CD8-positive, alpha-beta memory T cell (primary cell): ENCODE data around the gene DUS1L. TPM values are rescaled to one million over a fixed set of nuclear protein-coding genes. Genes with fewer than 3 reads are reported as not detected.

Experiments used
- CTCF ChIA-PET: fragments of 350-600 bp; sonication (Branson Sonifier 250); formaldehyde crosslinking; loops from one replicate; lab custom pipeline; 2021; ENCODE audit warnings: antibody characterized with exemption; lab: Charles Lee
- POLR2A ChIA-PET: fragments of 350-600 bp; sonication (Branson Sonifier 250); formaldehyde crosslinking; loops from one replicate; lab custom pipeline; 2021; ENCODE audit warnings: antibody characterized with exemption; lab: Charles Lee
- DNase-seq, 5 donors: peaks; one replicate each; pipeline versions ENCODE4 v3.0.0 to v3.0.0-alpha.2; 2020 to 2022; ENCODE audit warnings: mixed read lengths in 1 of 5
- H3K27ac ChIP-seq: one replicate; pipeline ENCODE4 v1.7.0; 2013; ENCODE audit warnings: low read depth, mild to moderate bottlenecking, low read length, moderate library complexity
- H3K27me3 ChIP-seq: 2 replicates; pipeline ENCODE4 v1.7.0; 2013; ENCODE audit warnings: low read length, mild to moderate bottlenecking; ENCODE audit not compliant: insufficient read depth, poor library complexity, severe bottlenecking
- H3K36me3 ChIP-seq: 2 replicates; pipeline ENCODE4 v1.7.0; 2013; ENCODE audit warnings: mild to moderate bottlenecking, low read length, moderate library complexity; ENCODE audit not compliant: insufficient read depth
- H3K4me1 ChIP-seq: 2 replicates; pipeline ENCODE4 v1.7.0; 2013; ENCODE audit warnings: mild to moderate bottlenecking, low read length, moderate library complexity; ENCODE audit not compliant: insufficient read depth
- H3K4me3 ChIP-seq: 2 replicates; pipeline ENCODE4 v1.7.0; 2013; ENCODE audit warnings: mild to moderate bottlenecking, low read length
- H3K9me3 ChIP-seq: 2 replicates; pipeline ENCODE4 v1.7.0; 2013; ENCODE audit warnings: mild to moderate bottlenecking, low read length
- H3K27ac Mint-ChIP-seq, 8 donors: one replicate each; pipeline ENCODE4 v1.8.0; 2020 to 2021; ENCODE audit warnings: mixed read lengths in 8 of 8, mild to moderate bottlenecking in 6 of 8, inconsistent platforms in 3 of 8, moderate library complexity in 3 of 8
- H3K27me3 Mint-ChIP-seq, 2 donors: one replicate each; pipeline ENCODE4 v1.8.0; 2020 to 2021; ENCODE audit warnings: mixed read lengths in 2 of 2, mild to moderate bottlenecking in 1 of 2, moderate library complexity in 1 of 2
- H3K36me3 Mint-ChIP-seq, 3 donors: one replicate each; pipeline ENCODE4 v1.8.0; 2020 to 2021; ENCODE audit warnings: mixed read lengths in 3 of 3, inconsistent platforms in 1 of 3, mild to moderate bottlenecking in 1 of 3
- H3K4me1 Mint-ChIP-seq, 3 donors: one replicate each; pipeline ENCODE4 v1.8.0; 2020 to 2021; ENCODE audit warnings: mixed read lengths in 3 of 3, inconsistent platforms in 1 of 3, mild to moderate bottlenecking in 1 of 3
- H3K4me3 Mint-ChIP-seq, 7 donors: one replicate each; pipeline ENCODE4 v1.8.0; 2020 to 2021; ENCODE audit warnings: mixed read lengths in 7 of 7, mild to moderate bottlenecking in 6 of 7, moderate library complexity in 4 of 7, inconsistent platforms in 2 of 7
- H3K9me3 Mint-ChIP-seq, 5 donors: one replicate each; pipeline ENCODE4 v1.8.0; 2020 to 2022; ENCODE audit warnings: mixed read lengths in 5 of 5, mild to moderate bottlenecking in 3 of 5, moderate library complexity in 2 of 5, inconsistent platforms in 1 of 5
- polyA plus RNA-seq: library from polyadenylated mRNA; unstranded; fragments of 300-500 nt; fragmentation: Illumina TruSeq; gene quantifications from one replicate; pipeline ENCODE4 v1.2.3, GENCODE V29; 2021
- total RNA-seq, 2 experiments: library from RNA; stranded (reverse); gene quantifications; one replicate each; pipeline ENCODE4 v1.2.3, GENCODE V29; 2021

The DUS1L gene
- total and polyA plus RNA-seq, 3 experiments from 2014 or later, result 142 to 210 (median 206) TPM

DNA sequence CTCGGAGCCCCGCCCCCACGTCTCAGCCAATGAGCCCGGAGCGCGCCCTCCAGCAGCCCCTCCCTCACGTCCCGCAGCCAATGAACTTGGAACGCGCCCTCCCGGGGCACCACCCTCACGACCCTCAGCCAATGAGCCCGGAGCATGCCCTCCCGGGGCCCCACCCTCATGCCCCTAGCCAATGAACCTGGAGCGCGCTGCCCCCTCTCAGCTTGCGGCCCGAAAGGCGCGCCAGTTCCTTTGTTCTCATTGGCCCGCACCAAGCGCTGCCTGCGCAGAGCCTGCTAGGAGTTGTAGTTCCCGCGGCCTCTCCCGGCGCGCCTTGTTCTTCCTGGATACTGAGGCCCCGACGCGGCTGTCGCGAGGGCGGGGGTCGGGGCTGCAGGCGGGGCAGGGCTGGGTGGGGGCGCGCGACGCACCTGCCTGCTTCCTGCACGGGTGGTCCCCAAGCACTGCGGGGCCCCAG lies 42.6 kb downstream of the DUS1L start, which contains the start of gene LRRC45:
LRRC45 (plus strand) TSS at position 325 of the 466 bp plus-strand sequence. CDS start 339 bp downstream, outside the sequence.
- H3K4me1 Mint-ChIP-seq, result peaks cover 17 to 34% (median 21%) of the 10 kb centered on the region in 3 donors
- H3K4me3 Mint-ChIP-seq, result peak within 1 kb of the TSS; percentile 83 to 93 (median 85)
- Histone ChIP-seq H3K27me3 (no peaks in the 10 kb centered on the region), H3K36me3 (peaks cover 6% of the 10 kb centered on the region), H3K4me1 (peaks cover 26% of the 10 kb centered on the region), H3K27ac (peak within 1 kb of the TSS; percentile 61), H3K9me3 (no peaks in the 10 kb centered on the region), H3K4me3 (peak within 1 kb of the TSS; percentile 70)
- H3K27ac Mint-ChIP-seq, result peak within 1 kb of the TSS in 6 of 8 donors; percentile 56 to 85 (median 70)
- ChIA-PET POLR2A (interaction anchor here (0.8 to 2.3 kb wide), 9 partner anchors 15 to 496 kb away, joined by 3 to 10 read pairs (median 5); partner anchors contain the start of genes CSNK1D, DCXR, FASN and FOXK2), CTCF (interaction anchor here (0.7 to 6.0 kb wide), 4 partner anchors 8 to 132 kb away, joined by 3 to 83 read pairs (median 20); partner anchors contain the start of genes DCXR, NOTUM and RAC3)
- H3K27me3 Mint-ChIP-seq, result peaks cover 0 to 2% of the 10 kb centered on the region in 2 donors
- H3K36me3 Mint-ChIP-seq, result peaks cover 0 to 8% (median 0%) of the 10 kb centered on the region in 3 donors
- DNase-seq, result peak; percentile 99 to 100 (median 100)
- no peaks in the 10 kb centered on the region for H3K9me3 Mint-ChIP-seq

DNA sequence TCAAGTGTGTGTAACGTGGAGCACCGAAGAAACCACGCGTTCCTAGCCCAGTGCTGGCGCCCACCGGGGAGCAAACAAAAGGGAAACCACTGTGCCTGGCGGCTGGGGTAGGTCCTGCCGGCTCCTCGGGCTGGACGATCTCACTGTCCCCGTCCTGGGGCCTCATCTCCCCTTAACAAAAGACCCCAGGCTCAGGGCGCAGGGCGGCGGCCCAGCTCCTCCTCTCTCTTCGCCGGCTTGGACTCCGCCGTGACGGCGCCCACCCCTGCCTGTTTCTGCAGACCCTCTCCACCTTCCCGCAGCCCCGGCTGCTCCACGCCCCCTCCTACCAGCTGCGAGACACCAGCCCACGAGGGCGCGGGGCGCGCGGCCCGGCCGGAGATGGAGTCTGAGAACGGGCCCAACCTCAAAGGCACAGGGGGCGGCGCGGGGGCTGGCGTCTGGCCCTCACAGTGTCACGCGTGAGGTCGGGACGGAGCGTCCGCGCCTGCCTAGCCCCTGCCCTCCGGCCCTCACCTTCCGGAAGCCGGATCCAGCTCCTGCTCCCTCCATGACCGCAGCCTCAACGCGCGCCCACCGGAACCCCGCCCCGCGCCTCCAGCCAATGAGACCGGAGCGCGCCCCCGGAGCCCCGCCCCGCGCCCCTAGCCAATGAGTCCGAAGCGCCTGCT lies 43.2 kb downstream of the DUS1L start, which contains the start of gene CENPX:
CENPX (minus strand) TSS at position 569 of the 671 bp plus-strand sequence; CDS start at position 552, 17 bp downstream.
- Mint-ChIP-seq H3K9me3 (no peaks in the 10 kb centered on the region), H3K27ac (peak within 1 kb of the TSS in 7 of 8 donors; percentile 56 to 85 (median 71)), H3K36me3 (peaks cover 0 to 8% (median 0%) of the 10 kb centered on the region in 3 donors), H3K4me3 (peak within 1 kb of the TSS; percentile 83 to 93 (median 85)), H3K4me1 (peaks cover 17 to 34% (median 21%) of the 10 kb centered on the region in 3 donors), H3K27me3 (peaks cover 0 to 2% of the 10 kb centered on the region in 2 donors)
- POLR2A ChIA-PET, result interaction anchor here (0.8 to 2.3 kb wide), 9 partner anchors 15 to 497 kb away, joined by 3 to 10 read pairs (median 5); partner anchors contain the start of genes CSNK1D, DCXR, FASN and FOXK2
- Histone ChIP-seq H3K27ac (peak within 1 kb of the TSS; percentile 61), H3K4me3 (peak within 1 kb of the TSS; percentile 70), H3K36me3 (peaks cover 6% of the 10 kb centered on the region), H3K4me1 (peaks cover 26% of the 10 kb centered on the region), H3K27me3 (no peaks in the 10 kb centered on the region), H3K9me3 (no peaks in the 10 kb centered on the region)
- peak in 1 of 5 donors; percentile 57 for DNase-seq
- CTCF ChIA-PET, result interaction anchor here (0.7 to 6.0 kb wide), 5 partner anchors 9 to 133 kb away, joined by 3 to 83 read pairs (median 16); partner anchors contain the start of genes DCXR, NOTUM and RAC3

DNA sequence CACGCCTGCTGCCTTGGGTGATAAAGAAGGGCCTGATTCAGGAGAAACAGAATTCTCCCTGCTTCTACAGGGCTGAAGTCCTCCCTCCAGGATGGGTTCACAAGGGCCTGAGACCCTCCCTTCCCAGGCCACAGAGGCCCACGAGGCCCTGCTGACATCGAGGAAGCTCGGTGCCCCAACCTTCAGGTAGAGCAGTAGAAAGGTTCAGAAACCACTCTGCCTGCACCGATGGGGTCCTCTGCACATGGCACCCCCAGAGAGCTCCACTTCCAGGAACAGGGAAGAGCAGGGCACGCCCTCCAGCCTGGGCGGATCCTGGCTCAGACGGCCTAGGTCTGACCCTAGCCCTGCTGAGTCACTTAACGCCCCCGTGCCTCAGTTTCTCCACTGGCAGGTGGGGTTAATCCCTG lies 43.7 kb downstream of the DUS1L start:
- Histone ChIP-seq H3K36me3 (peaks cover 6% of the 10 kb centered on the region), H3K27ac (peak overlapping the region; percentile 61), H3K4me3 (peak overlapping the region; percentile 70), H3K9me3 (no peaks in the 10 kb centered on the region), H3K4me1 (peaks cover 26% of the 10 kb centered on the region), H3K27me3 (no peaks in the 10 kb centered on the region)
- ChIA-PET POLR2A (interaction anchor here (0.9 to 2.3 kb wide), 5 partner anchors 16 to 251 kb away, joined by 3 to 10 read pairs (median 5); partner anchors contain the start of genes CSNK1D and DCXR), CTCF (interaction anchor here (0.8 to 6.0 kb wide), 7 partner anchors 9 to 133 kb away, joined by 3 to 83 read pairs (median 5); partner anchors contain the start of genes DCXR, NOTUM and RAC3)
- Mint-ChIP-seq H3K9me3 (no peaks in the 10 kb centered on the region), H3K4me1 (peaks cover 17 to 34% (median 21%) of the 10 kb centered on the region in 3 donors), H3K27me3 (peaks cover 0 to 2% of the 10 kb centered on the region in 2 donors), H3K36me3 (peaks cover 0 to 8% (median 0%) of the 10 kb centered on the region in 3 donors), H3K27ac (peak overlapping the region in 5 of 8 donors; percentile 62 to 85 (median 71)), H3K4me3 (peak overlapping the region; percentile 83 to 93 (median 85))
- DNase-seq, result no peak

DNA sequence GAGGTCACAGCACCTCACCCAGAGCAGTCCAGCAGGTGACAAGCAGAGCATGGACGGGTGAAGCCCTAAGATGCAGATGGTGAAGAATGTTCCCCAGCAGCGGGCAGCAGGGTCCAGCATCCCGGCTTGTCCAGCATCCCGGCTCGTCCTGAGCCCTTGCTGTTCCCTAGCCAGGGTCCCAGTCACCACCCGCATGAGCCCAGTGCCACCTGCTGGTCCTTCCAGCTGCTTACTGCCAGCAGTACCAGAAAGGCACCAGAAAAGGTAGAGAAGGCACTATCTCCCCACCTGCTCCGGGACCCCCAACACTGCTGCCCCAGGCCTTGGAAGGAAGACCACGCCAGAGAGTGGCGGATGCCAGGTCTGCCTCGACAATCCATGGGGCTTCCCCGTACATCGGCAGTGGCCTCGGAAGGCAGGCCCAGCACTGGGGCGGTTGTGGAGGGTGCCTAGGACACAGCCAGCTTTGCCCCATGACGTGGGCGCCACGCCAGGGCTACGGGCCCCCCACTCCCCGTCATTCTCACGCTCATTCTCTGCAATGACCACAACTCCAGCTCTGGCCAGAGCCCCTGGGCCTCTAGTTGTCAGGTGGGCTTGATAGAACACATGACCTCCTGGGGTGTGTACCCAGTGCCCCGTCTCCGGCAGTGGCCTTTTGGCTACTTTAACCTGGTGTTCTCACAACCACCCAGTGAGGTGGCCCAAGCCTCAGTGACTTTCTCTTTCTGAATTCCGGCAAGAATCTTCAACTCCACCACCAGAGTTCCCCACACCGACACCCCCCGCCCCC lies 44.3 kb downstream of the DUS1L start:
- H3K27ac ChIP-seq, result peak overlapping the region; percentile 61
- POLR2A ChIA-PET, result interaction anchor here (1.4 to 1.7 kb wide), 2 partner anchors 61 to 151 kb away, joined by 5 to 12 read pairs; partner anchors contain the start of gene NOTUM

GRCh38 chr17:82020572-82021106 lies 45.0 kb downstream of the DUS1L start:
- H3K9me3 ChIP-seq, result no peaks in the 10 kb centered on the region
- H3K4me3 Mint-ChIP-seq, result peak overlapping the region in 5 of 7 donors; percentile 12 to 85 (median 61)
- H3K27ac Mint-ChIP-seq, result peak overlapping the region in 1 of 8 donors; percentile 70
- H3K27me3 Mint-ChIP-seq, result peaks cover 0 to 2% of the 10 kb centered on the region in 2 donors
- DNase-seq, result no peak
- ChIA-PET POLR2A (interaction anchor here (1.4 kb wide), 1 partner anchor 60 kb away, joined by 12 read pairs; the partner anchor contains the start of gene NOTUM), CTCF (interaction anchor here (1.0 to 6.0 kb wide), 12 partner anchors 11 to 134 kb away, joined by 3 to 83 read pairs (median 4); partner anchors contain the start of genes DCXR, NOTUM, PYCR1 and RAC3)
- H3K9me3 Mint-ChIP-seq, result no peaks in the 10 kb centered on the region
- H3K4me1 Mint-ChIP-seq, result peaks cover 17 to 34% (median 21%) of the 10 kb centered on the region in 3 donors
- peaks cover 6% of the 10 kb centered on the region for H3K36me3 ChIP-seq
- no peak overlapping the region for H3K4me3 ChIP-seq
- H3K4me1 ChIP-seq, result peaks cover 26% of the 10 kb centered on the region
- no peaks in the 10 kb centered on the region for H3K27me3 ChIP-seq
- H3K27ac ChIP-seq, result no peak overlapping the region
- peaks cover 0 to 8% (median 0%) of the 10 kb centered on the region in 3 donors for H3K36me3 Mint-ChIP-seq

More for the DNA sequence above, 44.3 kb downstream of the DUS1L start:
- Histone ChIP-seq H3K4me3 (peak overlapping the region; percentile 70), H3K9me3 (no peaks in the 10 kb centered on the region), H3K4me1 (peaks cover 26% of the 10 kb centered on the region), H3K36me3 (peaks cover 6% of the 10 kb centered on the region), H3K27me3 (no peaks in the 10 kb centered on the region)
- DNase-seq, result peak in 4 of 5 donors; percentile 20 to 72 (median 50)
- CTCF ChIA-PET, result interaction anchor here (0.8 to 6.0 kb wide), 7 partner anchors 10 to 134 kb away, joined by 3 to 83 read pairs (median 5); partner anchors contain the start of genes DCXR, NOTUM and RAC3
- peaks cover 17 to 34% (median 21%) of the 10 kb centered on the region in 3 donors for H3K4me1 Mint-ChIP-seq
- H3K36me3 Mint-ChIP-seq, result peaks cover 0 to 8% (median 0%) of the 10 kb centered on the region in 3 donors
- peak overlapping the region in 6 of 8 donors; percentile 56 to 85 (median 70) for H3K27ac Mint-ChIP-seq
- H3K4me3 Mint-ChIP-seq, result peak overlapping the region; percentile 83 to 93 (median 85)
- H3K27me3 Mint-ChIP-seq, result peaks cover 0 to 2% of the 10 kb centered on the region in 2 donors
- H3K9me3 Mint-ChIP-seq, result no peaks in the 10 kb centered on the region

GRCh38 chr17:82019690-82020571 lies 45.7 kb downstream of the DUS1L start:
- peaks cover 26% of the 10 kb centered on the region for H3K4me1 ChIP-seq
- POLR2A ChIA-PET, result interaction anchor here (1.4 kb wide), 1 partner anchor 60 kb away, joined by 12 read pairs; the partner anchor contains the start of gene NOTUM

More at GRCh38 chr17:82019690-82020571, 45.7 kb downstream of the DUS1L start:
- peak; percentile 38 to 73 (median 49) for DNase-seq
- H3K27ac ChIP-seq, result no peak overlapping the region
- peaks cover 17 to 34% (median 21%) of the 10 kb centered on the region in 3 donors for H3K4me1 Mint-ChIP-seq
- H3K36me3 Mint-ChIP-seq, result peaks cover 0 to 8% (median 0%) of the 10 kb centered on the region in 3 donors
- CTCF ChIA-PET, result interaction anchor here (1.0 to 6.0 kb wide), 9 partner anchors 10 to 102 kb away, joined by 3 to 83 read pairs (median 4); partner anchors contain the start of genes DCXR, NOTUM, PYCR1 and RAC3
- H3K9me3 ChIP-seq, result no peaks in the 10 kb centered on the region
- no peaks in the 10 kb centered on the region for H3K9me3 Mint-ChIP-seq
- H3K27me3 ChIP-seq, result no peaks in the 10 kb centered on the region
- H3K4me3 Mint-ChIP-seq, result peak overlapping the region in 1 of 7 donors; percentile 61
- H3K27ac Mint-ChIP-seq, result peak overlapping the region in 1 of 8 donors; percentile 71
- peaks cover 6% of the 10 kb centered on the region for H3K36me3 ChIP-seq
- H3K4me3 ChIP-seq, result no peak overlapping the region
- peaks cover 0 to 2% of the 10 kb centered on the region in 2 donors for H3K27me3 Mint-ChIP-seq
